ENCODE measurements around the gene ZMYND8.
"Not testable (repeated sequence)": the region's sequence is repeated elsewhere in the genome, so short reads cannot be mapped to it uniquely, and the experiment has no call there.

ZMYND8 gene

GRCh38 chr20:47222468-47223119, 133.9 kb downstream of the ZMYND8 start:
- in situ Hi-C loops (cut with MboI; ENCODE audit: low pct_unique_long_range_greater_than_20kb, low sequenced_read_pairs) = no loop called here
- DNase-seq = no peak

DNA sequence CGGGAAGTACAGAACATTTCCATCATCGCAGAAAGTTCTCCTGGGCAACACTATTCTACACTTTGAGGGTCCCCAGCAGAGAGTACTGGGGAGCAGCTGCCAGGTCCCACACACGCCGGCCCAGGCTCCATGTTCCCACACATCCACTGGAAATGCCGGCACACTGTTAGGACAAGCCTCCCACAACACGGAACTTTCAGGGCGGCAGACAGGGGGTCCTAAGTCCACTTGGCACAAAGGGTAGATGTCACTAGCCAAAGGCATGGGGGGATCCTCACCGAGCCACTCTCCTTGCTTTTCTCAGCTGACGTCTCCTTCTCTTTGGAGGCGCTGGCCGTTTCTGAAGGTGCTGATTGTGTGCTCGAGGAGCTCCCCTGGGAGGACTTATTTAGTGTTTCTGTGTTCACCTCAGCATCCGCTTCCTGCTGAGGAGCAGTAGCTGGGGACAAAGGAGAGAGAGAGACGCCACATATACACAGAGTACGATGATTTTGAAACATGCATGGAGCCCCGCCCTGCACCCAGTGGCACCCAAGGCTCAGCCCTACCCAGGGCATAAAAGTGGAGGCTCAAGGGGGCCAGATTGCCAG, 135.4 kb downstream of the ZMYND8 start:
- in situ Hi-C loops (cut with MboI; ENCODE audit: low pct_unique_long_range_greater_than_20kb, low sequenced_read_pairs) = no loop called here
- DNase-seq = no peak

GRCh38 chr20:47220161-47220582, 136.3 kb downstream of the ZMYND8 start:
- peak; percentile 45 for DNase-seq
- in situ Hi-C loops (cut with MboI; ENCODE audit: low pct_unique_long_range_greater_than_20kb, low sequenced_read_pairs) = no loop called here

- in situ Hi-C loops (cut with MboI; ENCODE audit: low pct_unique_long_range_greater_than_20kb, low sequenced_read_pairs) = no loop called here
- DNase-seq = no peak
These were observed 138.7 kb downstream of the ZMYND8 start for GRCh38 chr20:47217482-47218446.

DNA sequence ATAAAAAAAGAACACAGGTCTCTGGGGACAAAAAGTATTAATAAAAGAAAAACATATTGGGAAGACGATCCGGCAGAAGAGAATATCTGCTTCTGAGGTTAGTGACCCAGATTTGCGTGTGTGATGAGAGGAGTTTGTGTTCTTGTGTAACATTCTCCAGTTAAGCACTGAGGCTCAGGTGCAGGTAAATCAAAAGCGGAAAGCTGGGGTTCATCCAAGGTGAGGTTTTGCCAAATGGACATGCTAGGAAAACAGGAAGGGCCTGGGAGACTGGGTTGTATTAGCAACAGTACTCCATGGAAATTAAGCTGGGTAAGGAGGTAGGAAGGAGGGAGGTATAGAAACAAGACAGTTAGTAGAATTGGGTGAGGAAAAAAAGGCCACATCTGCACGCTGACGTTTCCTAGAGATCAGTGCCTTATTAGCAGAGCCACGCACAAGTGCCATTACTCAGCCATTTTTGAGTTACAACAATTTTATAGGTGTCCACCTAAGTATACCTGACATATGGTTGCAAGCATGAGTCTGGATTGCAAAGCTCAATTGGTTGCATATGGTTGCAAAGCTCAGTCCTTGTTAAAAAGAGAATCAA, 139.6 kb downstream of the ZMYND8 start:
- no peak for DNase-seq
- in situ Hi-C loops (cut with MboI; ENCODE audit: low pct_unique_long_range_greater_than_20kb, low sequenced_read_pairs) = no loop called here

GRCh38 chr20:47215653-47216397, 140.7 kb downstream of the ZMYND8 start:
- in situ Hi-C loops (cut with MboI; ENCODE audit: low pct_unique_long_range_greater_than_20kb, low sequenced_read_pairs) = no loop called here
- no peak for DNase-seq

GRCh38 chr20:47213966-47214365, 142.5 kb downstream of the ZMYND8 start:
- in situ Hi-C loops (cut with MboI; ENCODE audit: low pct_unique_long_range_greater_than_20kb, low sequenced_read_pairs) = no loop called here
- DNase-seq = no peak

GRCh38 chr20:47212606-47213207, 143.8 kb downstream of the ZMYND8 start:
- in situ Hi-C loops (cut with MboI; ENCODE audit: low pct_unique_long_range_greater_than_20kb, low sequenced_read_pairs) = no loop called here
- DNase-seq = no peak

DNA sequence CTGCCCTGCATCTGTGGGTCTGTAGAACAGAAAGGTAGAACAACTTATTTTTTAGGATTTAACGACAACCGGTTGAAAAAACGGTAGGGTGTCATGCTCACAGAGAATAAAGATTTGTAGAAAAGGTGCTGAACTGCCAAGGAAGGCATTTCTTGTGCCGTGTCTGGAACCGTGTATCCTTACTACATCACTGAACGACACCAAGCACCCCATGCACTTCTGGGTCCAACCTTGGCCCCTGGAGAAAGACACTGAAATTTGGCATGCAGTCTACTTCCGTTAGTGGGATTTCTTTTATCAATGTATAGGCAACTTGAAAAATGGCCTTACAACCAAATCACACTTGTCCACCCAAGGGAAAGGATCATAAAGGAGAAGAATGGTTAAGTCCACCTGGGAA, 145.5 kb downstream of the ZMYND8 start:
- in situ Hi-C loops (cut with MboI; ENCODE audit: low pct_unique_long_range_greater_than_20kb, low sequenced_read_pairs) = no loop called here

GRCh38 chr20:47210470-47210869, 146.0 kb downstream of the ZMYND8 start:
- in situ Hi-C loops (cut with MboI; ENCODE audit: low pct_unique_long_range_greater_than_20kb, low sequenced_read_pairs) = no loop called here
- DNase-seq = no peak

More for the DNA sequence above, 145.5 kb downstream of the ZMYND8 start:
- DNase-seq = no peak

GRCh38 chr20:47209982-47210381, 146.5 kb downstream of the ZMYND8 start:
- DNase-seq = no peak
- in situ Hi-C loops (cut with MboI; ENCODE audit: low pct_unique_long_range_greater_than_20kb, low sequenced_read_pairs) = no loop called here

GRCh38 chr20:47208534-47209174, 147.8 kb downstream of the ZMYND8 start:
- DNase-seq = no peak
- in situ Hi-C loops (cut with MboI; ENCODE audit: low pct_unique_long_range_greater_than_20kb, low sequenced_read_pairs) = no loop called here

- in situ Hi-C loops (cut with MboI; ENCODE audit: low pct_unique_long_range_greater_than_20kb, low sequenced_read_pairs) = no loop called here
- DNase-seq = no peak
These were observed 149.4 kb downstream of the ZMYND8 start for GRCh38 chr20:47206962-47207641.

GRCh38 chr20:47206552-47206951, 149.9 kb downstream of the ZMYND8 start:
- DNase-seq; in situ Hi-C loops (cut with MboI; ENCODE audit: low pct_unique_long_range_greater_than_20kb, low sequenced_read_pairs): not testable (repeated sequence)

DNA sequence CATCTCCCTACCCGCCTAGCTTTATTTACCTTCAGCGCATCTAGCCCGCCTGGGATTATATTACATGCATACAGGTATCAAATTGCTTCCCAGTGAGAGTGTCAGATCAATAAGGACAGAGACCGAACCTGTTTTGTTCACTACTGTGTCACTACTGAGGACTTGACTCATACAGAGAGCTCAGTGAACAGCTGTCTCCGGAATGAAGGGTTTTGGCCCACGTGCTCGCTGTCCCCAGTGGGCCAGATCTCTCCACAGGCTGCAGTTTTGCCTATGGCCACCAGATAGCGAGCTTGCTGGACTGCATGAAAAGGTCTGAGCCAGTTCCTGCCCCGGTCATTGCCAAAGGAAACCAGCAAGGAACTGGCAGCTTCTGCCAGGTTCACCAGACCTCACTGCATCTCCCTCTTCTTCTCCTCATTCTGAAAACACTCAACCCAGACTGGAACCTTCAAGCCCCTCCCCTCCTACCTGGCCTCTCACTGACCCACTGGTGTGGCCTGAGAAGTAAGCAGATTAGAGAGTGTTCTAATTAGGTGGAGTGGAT, 150.8 kb downstream of the ZMYND8 start:
- in situ Hi-C loops (cut with MboI; ENCODE audit: low pct_unique_long_range_greater_than_20kb, low sequenced_read_pairs) = no loop called here
- peak; percentile 19 for DNase-seq

GRCh38 chr20:47204850-47205122, 151.7 kb downstream of the ZMYND8 start:
- in situ Hi-C loops (cut with MboI; ENCODE audit: low pct_unique_long_range_greater_than_20kb, low sequenced_read_pairs); DNase-seq: not testable (repeated sequence)

GRCh38 chr20:47204008-47204849, 152.3 kb downstream of the ZMYND8 start:
- in situ Hi-C loops (cut with MboI; ENCODE audit: low pct_unique_long_range_greater_than_20kb, low sequenced_read_pairs) = no loop called here
- DNase-seq = no peak
